HFF-Myc (cell line): Measurements from ENCODE around the gene FALEC.
A peak's percentile ranks its signal among the peaks of the same experiment; 100 is the strongest.

Experiments
- DNase-seq: peaks from one replicate; pipeline ENCODE4 v3.0.0-alpha.2; 2011; ENCODE audit warnings: low read depth; ENCODE audit errors: extremely low read depth
- H3K4me3 ChIP-seq: replicated peaks from 2 replicates; pipeline ENCODE4 v1.5.1; 2011; ENCODE audit warnings: low read depth, mild to moderate bottlenecking, control low read depth, low read length
- TF ChIP-seq, protein P1 (sequence below): IDR thresholded peaks from 2 replicates; pipeline ENCODE4 v1.5.1; 2012; ENCODE audit warnings: mild to moderate bottlenecking, low read depth, low read length, control low read depth; ENCODE audit errors: missing control alignments

FALEC gene

GRCh38 chr1:150515328-150516049, at the start of gene FALEC:
FALEC (plus strand) TSS chr1:150515752.
- TF ChIP-seq, protein P1, sequence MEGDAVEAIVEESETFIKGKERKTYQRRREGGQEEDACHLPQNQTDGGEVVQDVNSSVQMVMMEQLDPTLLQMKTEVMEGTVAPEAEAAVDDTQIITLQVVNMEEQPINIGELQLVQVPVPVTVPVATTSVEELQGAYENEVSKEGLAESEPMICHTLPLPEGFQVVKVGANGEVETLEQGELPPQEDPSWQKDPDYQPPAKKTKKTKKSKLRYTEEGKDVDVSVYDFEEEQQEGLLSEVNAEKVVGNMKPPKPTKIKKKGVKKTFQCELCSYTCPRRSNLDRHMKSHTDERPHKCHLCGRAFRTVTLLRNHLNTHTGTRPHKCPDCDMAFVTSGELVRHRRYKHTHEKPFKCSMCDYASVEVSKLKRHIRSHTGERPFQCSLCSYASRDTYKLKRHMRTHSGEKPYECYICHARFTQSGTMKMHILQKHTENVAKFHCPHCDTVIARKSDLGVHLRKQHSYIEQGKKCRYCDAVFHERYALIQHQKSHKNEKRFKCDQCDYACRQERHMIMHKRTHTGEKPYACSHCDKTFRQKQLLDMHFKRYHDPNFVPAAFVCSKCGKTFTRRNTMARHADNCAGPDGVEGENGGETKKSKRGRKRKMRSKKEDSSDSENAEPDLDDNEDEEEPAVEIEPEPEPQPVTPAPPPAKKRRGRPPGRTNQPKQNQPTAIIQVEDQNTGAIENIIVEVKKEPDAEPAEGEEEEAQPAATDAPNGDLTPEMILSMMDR: no peak
- H3K4me3 ChIP-seq: peak within 1 kb of the TSS; percentile 53
- DNase-seq: peak; percentile 81

GRCh38 chr1:150466964-150467363, 48.6 kb upstream of the FALEC start:
- no peak for DNase-seq
- TF ChIP-seq, protein P1: no peak
- no peak overlapping the region for H3K4me3 ChIP-seq

GRCh38 chr1:150469291-150469690, 46.3 kb upstream of the FALEC start:
- H3K4me3 ChIP-seq: no peak overlapping the region
- TF ChIP-seq, protein P1: no peak
- DNase-seq: no peak

- H3K4me3 ChIP-seq: no peak overlapping the region
- no peak for DNase-seq
- TF ChIP-seq, protein P1: no peak
These were observed 42.9 kb upstream of the FALEC start for GRCh38 chr1:150472601-150473200.

- no peak for DNase-seq
- TF ChIP-seq, protein P1: no peak
- H3K4me3 ChIP-seq: no peak overlapping the region
These were observed 41.9 kb upstream of the FALEC start for GRCh38 chr1:150473659-150474058.

GRCh38 chr1:150474869-150475268, 40.7 kb upstream of the FALEC start:
- TF ChIP-seq, protein P1: no peak
- no peak for DNase-seq
- H3K4me3 ChIP-seq: no peak overlapping the region
